HG03135 (cell line): ENCODE results near the gene PVR.

ENCODE experiments used
- ATAC-seq: cut with Tn5 transposase; IDR thresholded peaks from one replicate; pipeline ENCODE4 v1.9.1; 2021; ENCODE audit warnings: mild to moderate bottlenecking, moderate library complexity; ENCODE audit not compliant: unreplicated experiment

Gene PVR

GRCh38 chr19:44642377-44642776 is 1.3 kb upstream of the PVR start:
- ATAC-seq = no peak

DNA sequence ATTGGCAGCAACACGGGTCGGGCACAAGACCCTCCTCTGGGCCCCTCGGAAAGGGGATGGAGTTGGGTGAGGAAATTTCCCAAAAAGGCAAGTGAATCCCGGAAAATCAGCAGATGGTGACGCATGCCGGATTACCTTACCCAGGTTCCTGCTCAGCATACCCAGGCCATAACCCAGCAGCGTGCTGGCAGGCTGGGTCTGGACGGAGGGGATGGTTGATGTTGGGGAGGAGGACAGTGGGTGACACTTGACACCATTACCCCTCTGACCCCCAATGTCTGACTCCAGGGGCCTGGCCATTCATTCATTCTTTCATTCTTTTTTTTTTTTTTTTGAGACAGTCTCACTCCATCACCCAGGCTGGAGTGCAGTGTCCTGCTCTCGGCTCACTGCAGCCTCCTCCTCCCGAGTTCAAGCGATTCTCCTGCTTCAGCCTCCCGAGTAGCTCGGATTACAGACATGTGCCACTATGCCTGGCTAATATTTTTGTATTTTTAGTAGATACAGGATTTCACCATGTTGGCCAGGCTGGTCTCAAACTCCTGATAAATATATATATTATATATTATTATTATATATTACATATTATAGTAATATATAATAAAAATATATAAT is 799 bp downstream of the PVR start:
- no peak for ATAC-seq

DNA sequence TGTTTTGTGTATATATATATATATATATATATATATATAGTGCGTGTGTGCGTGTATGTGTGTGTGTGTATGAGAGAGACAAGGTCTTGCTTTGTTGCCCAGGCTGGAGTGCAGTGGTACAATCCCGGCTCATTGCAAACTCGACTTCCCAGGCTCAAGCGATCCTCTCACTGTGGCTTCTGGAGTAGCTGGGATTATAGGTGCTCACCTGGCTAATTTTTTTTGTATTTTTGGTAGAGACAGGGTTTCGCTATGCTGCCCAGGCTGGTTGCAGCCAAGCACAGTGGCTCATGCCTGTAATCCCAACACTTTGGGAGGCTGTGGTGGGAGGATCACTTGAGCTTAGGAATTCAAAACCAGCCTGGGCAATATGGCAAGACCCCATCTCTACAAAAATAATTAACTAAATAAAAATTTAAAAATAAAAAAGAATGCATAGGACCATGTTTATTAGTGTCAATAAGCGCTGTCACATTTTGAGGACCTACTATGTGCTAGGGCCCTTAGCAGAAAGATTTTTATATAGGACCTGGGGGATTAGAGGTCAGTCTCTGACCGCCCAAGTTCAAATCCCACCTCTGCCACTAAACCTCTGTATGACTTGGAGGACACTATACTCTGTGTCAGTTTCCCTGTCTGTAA is 1.8 kb downstream of the PVR start:
- ATAC-seq = no peak

- no peak for ATAC-seq
Observed at GRCh38 chr19:44646049-44646416, 2.3 kb downstream of the PVR start.

DNA sequence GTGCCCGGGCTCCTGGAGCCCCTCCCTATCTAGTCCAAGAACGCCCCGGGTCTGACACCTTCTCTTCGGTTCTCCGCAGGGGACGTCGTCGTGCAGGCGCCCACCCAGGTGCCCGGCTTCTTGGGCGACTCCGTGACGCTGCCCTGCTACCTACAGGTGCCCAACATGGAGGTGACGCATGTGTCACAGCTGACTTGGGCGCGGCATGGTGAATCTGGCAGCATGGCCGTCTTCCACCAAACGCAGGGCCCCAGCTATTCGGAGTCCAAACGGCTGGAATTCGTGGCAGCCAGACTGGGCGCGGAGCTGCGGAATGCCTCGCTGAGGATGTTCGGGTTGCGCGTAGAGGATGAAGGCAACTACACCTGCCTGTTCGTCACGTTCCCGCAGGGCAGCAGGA is 3.4 kb downstream of the PVR start:
- ATAC-seq = no peak

DNA sequence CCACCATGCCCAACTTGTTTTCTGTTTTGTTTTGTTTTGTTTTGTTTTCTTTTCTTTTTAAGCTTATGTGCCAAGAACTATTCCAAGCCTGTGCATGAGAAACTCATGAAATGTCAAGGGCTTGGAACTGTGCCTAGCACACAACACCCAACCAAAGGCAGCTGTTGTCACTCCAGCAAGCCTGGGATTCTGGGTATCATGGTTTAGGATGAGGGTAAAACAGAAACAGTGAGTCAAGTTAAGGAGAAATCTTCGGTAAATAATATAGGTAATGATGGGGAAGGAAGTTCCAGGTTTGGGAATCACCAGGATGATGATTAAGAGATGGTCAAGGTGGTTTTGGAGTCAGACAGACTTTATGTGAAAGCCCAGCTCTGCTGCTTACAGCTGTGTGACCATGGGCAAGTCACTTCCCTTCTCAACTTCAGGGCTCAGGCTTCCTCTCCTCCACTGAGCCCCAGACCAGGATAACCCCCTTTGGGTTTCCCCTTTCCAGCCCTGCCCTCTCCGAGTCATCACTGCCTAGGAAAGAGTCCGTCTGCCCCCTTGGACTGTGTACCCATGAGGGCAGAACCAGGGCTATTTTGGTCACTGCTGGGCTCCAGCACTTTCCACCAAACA is 5.0 kb downstream of the PVR start:
- no peak for ATAC-seq

GRCh38 chr19:44649578-44650145 is 6.0 kb downstream of the PVR start:
- no peak for ATAC-seq

DNA sequence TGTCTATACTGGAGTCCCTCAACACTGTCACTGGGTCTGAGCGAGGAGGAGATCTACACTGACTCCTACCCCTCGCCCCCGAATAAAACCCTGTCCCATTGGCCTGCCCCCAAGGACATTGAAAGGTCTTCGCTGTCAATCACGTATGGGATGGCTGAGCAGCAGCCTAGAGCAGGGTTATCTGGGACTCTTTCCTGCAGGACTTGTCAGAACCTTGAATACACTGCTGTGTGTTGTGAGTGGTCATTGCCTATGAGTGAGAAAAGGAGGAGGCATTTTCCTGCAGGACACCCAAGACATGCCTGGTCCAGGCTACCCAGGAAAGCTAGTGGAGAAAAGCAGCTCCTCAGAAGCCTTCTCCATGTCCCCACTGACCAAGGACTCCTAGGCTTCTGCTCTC is 9.6 kb downstream of the PVR start:
- ATAC-seq = no peak

GRCh38 chr19:44653977-44654774 is 10.5 kb downstream of the PVR start:
- peak; percentile 91 for ATAC-seq

GRCh38 chr19:44657211-44657921 is 13.7 kb downstream of the PVR start:
- ATAC-seq = no peak

GRCh38 chr19:44658069-44658733 is 14.5 kb downstream of the PVR start:
- no peak for ATAC-seq

- ATAC-seq = no peak
Observed at GRCh38 chr19:44660081-44660480, 16.4 kb downstream of the PVR start.

DNA sequence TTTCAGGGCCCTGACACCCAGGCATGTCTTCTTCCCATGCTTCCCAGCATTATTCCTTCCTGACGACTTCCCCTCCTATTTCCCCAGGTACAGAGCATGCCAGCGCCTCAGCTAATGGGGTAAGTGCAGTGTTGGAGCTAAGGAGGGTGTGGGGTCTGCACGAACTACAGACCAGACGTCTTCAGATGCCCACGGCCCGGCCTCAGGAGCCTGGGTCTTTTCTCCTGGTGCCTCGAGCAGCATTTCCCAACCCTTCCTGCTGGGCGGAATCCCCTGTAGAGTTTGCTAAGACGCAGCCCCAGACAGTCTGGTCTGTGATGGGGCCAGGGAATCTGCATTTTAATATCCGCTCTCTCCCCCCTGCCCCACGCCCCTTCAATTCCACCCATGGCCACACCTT is 17.5 kb downstream of the PVR start:
- ATAC-seq = no peak

- ATAC-seq = no peak
Observed at GRCh38 chr19:44661904-44662303, 18.2 kb downstream of the PVR start.

GRCh38 chr19:44662691-44663385 is 19.1 kb downstream of the PVR start:
- ATAC-seq = no peak

DNA sequence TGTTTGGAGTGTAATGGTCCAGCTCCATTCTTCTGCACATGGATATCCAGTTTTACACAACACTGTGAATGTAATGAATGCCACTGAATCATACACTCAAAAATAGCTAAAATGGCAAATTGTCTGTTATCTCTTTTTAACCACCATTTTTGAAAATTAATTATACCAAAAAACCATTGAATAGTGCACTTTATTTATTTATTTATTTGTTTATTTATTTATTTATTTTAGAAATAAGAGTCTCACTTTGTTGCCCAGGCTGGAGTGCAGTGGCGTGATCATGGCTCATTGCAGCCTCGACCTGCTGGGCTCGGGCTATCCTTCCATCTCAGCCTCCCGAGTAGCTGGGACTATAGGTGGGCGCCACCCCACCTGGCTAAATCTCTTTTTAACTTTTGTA is 20.3 kb downstream of the PVR start:
- ATAC-seq = no peak

DNA sequence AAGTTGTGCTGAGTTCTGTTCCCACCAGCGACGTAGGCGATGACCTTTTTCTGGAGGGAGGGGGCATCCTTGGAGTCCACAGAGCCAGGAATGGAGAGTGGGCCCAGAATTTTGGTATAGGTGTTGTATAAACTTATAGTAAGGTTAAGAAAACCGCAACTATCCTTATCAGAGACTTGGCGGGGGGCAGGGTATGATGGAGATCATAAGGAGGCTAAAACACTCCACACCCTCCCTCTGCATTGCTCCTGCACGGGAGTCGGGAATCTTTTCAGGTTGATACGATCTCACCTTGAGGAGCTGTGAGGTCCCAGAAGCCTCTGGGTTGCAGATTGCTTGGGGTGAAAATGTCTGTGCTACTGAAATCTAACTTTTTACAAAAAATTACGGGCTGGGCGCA is 21.3 kb downstream of the PVR start:
- ATAC-seq = no peak

DNA sequence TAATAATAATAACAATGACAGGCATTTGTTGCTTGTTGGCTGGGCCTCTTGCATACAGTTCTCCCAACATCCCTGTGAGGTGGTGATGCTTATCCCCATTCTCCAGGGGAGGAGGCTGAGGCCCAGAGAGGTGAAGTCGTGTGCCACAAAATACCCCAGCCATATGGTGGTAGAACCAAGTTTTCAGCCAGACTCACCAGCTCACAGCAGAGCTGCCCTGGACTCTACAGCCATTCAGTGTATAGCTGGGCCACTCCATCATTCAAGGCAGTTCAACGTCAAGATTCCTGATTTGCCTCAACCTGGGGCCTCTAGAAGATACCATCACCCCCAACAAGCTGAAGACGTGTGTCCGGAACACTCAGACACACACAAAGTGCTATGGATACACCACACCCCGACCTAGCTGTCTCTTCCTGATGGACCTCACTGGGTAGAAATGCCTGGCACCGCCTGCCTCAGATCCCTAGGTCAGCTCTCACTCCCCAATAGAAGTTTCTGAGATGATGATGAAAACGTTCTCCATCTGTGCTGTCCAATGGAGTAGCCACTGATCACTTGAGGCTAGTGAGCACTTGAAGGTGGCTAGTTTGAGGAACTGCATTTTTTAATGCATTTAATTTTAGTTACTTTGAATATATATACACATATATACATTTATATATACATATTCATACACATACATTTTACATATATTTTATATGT is 23.3 kb downstream of the PVR start:
- no peak for ATAC-seq
